Colonic mucosa (tissue), 4 donors: Measurements from ENCODE around the gene MCAM. TPM values are rescaled to one million over a fixed set of nuclear protein-coding genes. Genes with fewer than 3 reads are reported as not detected.

Experiments
- DNase-seq: peaks from one replicate; pipeline ENCODE4 v3.0.0-alpha.2; 2020
- H3K27ac ChIP-seq: fragments of 200-600 bp; one replicate; pipeline ENCODE4 v1.8.0; 2021
- H3K27me3 ChIP-seq: fragments of 200-600 bp; one replicate; pipeline ENCODE4 v1.8.0; 2021
- H3K36me3 ChIP-seq: fragments of 200-600 bp; one replicate; pipeline ENCODE4 v1.8.0; 2021
- H3K4me1 ChIP-seq: fragments of 200-600 bp; one replicate; pipeline ENCODE4 v1.8.0; 2021; ENCODE audit warnings: mild to moderate bottlenecking
- H3K4me3 ChIP-seq: fragments of 200-600 bp; one replicate; pipeline ENCODE4 v1.8.0; 2021
- H3K9ac ChIP-seq, 2 donors: one replicate each; pipeline ENCODE4 v1.7.0; 2013; ENCODE audit warnings: control low read depth in 2 of 2, low read depth in 2 of 2, low read length in 2 of 2
- H3K9me3 ChIP-seq: fragments of 200-600 bp; one replicate; pipeline ENCODE4 v1.8.0; 2021
- CTCF ChIP-seq: fragments of 200-600 bp; IDR thresholded peaks from one replicate; pipeline ENCODE4 v1.8.0; 2022; ENCODE audit warnings: antibody characterized with exemption, mild to moderate bottlenecking
- intact Hi-C: fragments of 100-400 bp; cut with DNase I; formaldehyde crosslinking; loops from one replicate; pipeline ENCODE4 v1.14.1; 2022
- total RNA-seq, 2 donors: library from RNA; stranded (reverse); fragmentation: NEBNext Ultra II Directional in 1 of 2; extraction: Animal tissue kit (Norgen Biotek cat#: 25700) in 1 of 2; gene quantifications; one replicate each; pipeline ENCODE4 v1.2.1, GENCODE V29; 2021
- donor health status: healthy.
- donor health status: DM: no; HTN: no; CAD: no.
- donor health status: DM: no; HTN: no; CAD: no.

The MCAM gene
- total RNA-seq, 2 donors from 2014 or later = 5.4 to 36.9 TPM

GRCh38 chr11:119343726-119344125 is 26.8 kb upstream of the MCAM start:
- Histone ChIP-seq H3K27ac (no peak overlapping the region), H3K9ac (no peak overlapping the region), H3K9me3 (no peaks in the 10 kb centered on the region), H3K4me1 (peaks cover 17% of the 10 kb centered on the region), H3K36me3 (no peaks in the 10 kb centered on the region), H3K4me3 (no peak overlapping the region), H3K27me3 (peaks cover 18% of the 10 kb centered on the region)
- no peak for TF ChIP-seq CTCF
- intact Hi-C loops = no loop called here
- no peak for DNase-seq

- DNase-seq = no peak
- no peak for TF ChIP-seq CTCF
- intact Hi-C loops = no loop called here
- Histone ChIP-seq H3K36me3 (no peaks in the 10 kb centered on the region), H3K9me3 (no peaks in the 10 kb centered on the region), H3K4me1 (peaks cover 17% of the 10 kb centered on the region), H3K27ac (no peak overlapping the region), H3K9ac (no peak overlapping the region), H3K4me3 (no peak overlapping the region), H3K27me3 (peaks cover 18% of the 10 kb centered on the region)
Observed at GRCh38 chr11:119342362-119343130, 25.6 kb upstream of the MCAM start.

- peaks cover 17% of the 10 kb centered on the region for H3K4me1 ChIP-seq
- TF ChIP-seq CTCF = no peak
Observed at GRCh38 chr11:119342023-119342300, 25.0 kb upstream of the MCAM start.

GRCh38 chr11:119341222-119342022 is 24.5 kb upstream of the MCAM start:
- H3K4me3 ChIP-seq = no peak overlapping the region
- no peak overlapping the region for H3K27ac ChIP-seq
- H3K36me3 ChIP-seq = no peaks in the 10 kb centered on the region
- TF ChIP-seq CTCF = no peak
- H3K27me3 ChIP-seq = peaks cover 18% of the 10 kb centered on the region
- no peaks in the 10 kb centered on the region for H3K9me3 ChIP-seq
- DNase-seq = no peak
- H3K9ac ChIP-seq = peak overlapping the region in 1 of 2 donors; percentile 43
- H3K4me1 ChIP-seq = peaks cover 17% of the 10 kb centered on the region
- intact Hi-C loops = no loop called here

More at GRCh38 chr11:119342023-119342300, 25.0 kb upstream of the MCAM start:
- H3K27ac ChIP-seq = no peak overlapping the region
- no peaks in the 10 kb centered on the region for H3K36me3 ChIP-seq
- H3K9me3 ChIP-seq = no peaks in the 10 kb centered on the region
- no peak overlapping the region for H3K4me3 ChIP-seq
- no peak overlapping the region for H3K9ac ChIP-seq
- H3K27me3 ChIP-seq = peaks cover 18% of the 10 kb centered on the region
- intact Hi-C loops = no loop called here
- DNase-seq = no peak

GRCh38 chr11:119340335-119341221 is 23.6 kb upstream of the MCAM start, which contains the start of gene C1QTNF5:
C1QTNF5 (minus strand) TSS chr11:119340883; CDS start chr11:119340397, 486 bp downstream.
- H3K27ac ChIP-seq = peak within 1 kb of the TSS; percentile 68
- peak; percentile 77 for DNase-seq
- no peaks in the 10 kb centered on the region for H3K9me3 ChIP-seq
- H3K4me1 ChIP-seq = peaks cover 17% of the 10 kb centered on the region
- intact Hi-C loops = no loop called here
- H3K4me3 ChIP-seq = peak within 1 kb of the TSS; percentile 34
- H3K27me3 ChIP-seq = peaks cover 18% of the 10 kb centered on the region
- H3K9ac ChIP-seq = peak within 1 kb of the TSS; percentile 61 to 75
- TF ChIP-seq CTCF = no peak
- no peaks in the 10 kb centered on the region for H3K36me3 ChIP-seq
